Keratinocyte (primary cell): Measurements from ENCODE around the gene USB1. TPM values are rescaled to one million over a fixed set of nuclear protein-coding genes. Genes with fewer than 3 reads are reported as not detected.

ENCODE experiments used
- DNase-seq: peaks from one replicate; pipeline ENCODE4 v3.0.0-alpha.2; 2011; ENCODE audit warnings: low read depth, missing footprints, low spot score
- FAIRE-seq: peaks from 2 replicates; lab custom pipeline; 2011; peaks lifted over from hg19 to GRCh38; lab: Jason Lieb, UNC
- H2AFZ ChIP-seq: 2 replicates; pipeline ENCODE4 v1.6.0; 2012; ENCODE audit warnings: low read length, control low read depth, inconsistent platforms; ENCODE audit not compliant: control insufficient read depth
- H3K27ac ChIP-seq: 2 replicates; pipeline ENCODE4 v1.5.1; 2011; ENCODE audit warnings: low read length; ENCODE audit not compliant: control insufficient read depth, insufficient read depth
- H3K27me3 ChIP-seq: 3 replicates; pipeline ENCODE4 v1.6.0; 2011; ENCODE audit warnings: low read length; ENCODE audit not compliant: control insufficient read depth, insufficient read depth; ENCODE audit errors: extremely low read depth
- H3K36me3 ChIP-seq, 2 experiments: 2 replicates in 1 of 2; 3 replicates in 1 of 2; pipeline ENCODE4 v1.5.1; 2011; ENCODE audit warnings: low read length in 2 of 2, mild to moderate bottlenecking in 1 of 2; ENCODE audit not compliant: control insufficient read depth in 2 of 2, insufficient read depth in 2 of 2; ENCODE audit errors: extremely low read depth in 1 of 2
- H3K4me1 ChIP-seq: 3 replicates; pipeline ENCODE4 v1.5.1; 2011; ENCODE audit warnings: low read length; ENCODE audit not compliant: control insufficient read depth, insufficient read depth; ENCODE audit errors: extremely low read depth
- H3K4me2 ChIP-seq: 3 replicates; pipeline ENCODE4 v1.6.0; 2011; ENCODE audit warnings: low read depth, low read length; ENCODE audit not compliant: control insufficient read depth, insufficient read depth; ENCODE audit errors: extremely low read depth
- H3K4me3 ChIP-seq, 3 experiments: fragments of 200-600 bp in 1 of 3; sonication (generic) in 1 of 3; 2 replicates in 2 of 3; 3 replicates in 1 of 3; pipeline ENCODE4 v1.5.1; 2011 to 2016; ENCODE audit warnings: low read length in 3 of 3, mild to moderate bottlenecking in 3 of 3, control low read depth in 2 of 3, inconsistent platforms in 1 of 3, low read depth in 1 of 3, mixed read lengths in 1 of 3, mixed run types in 1 of 3, moderate library complexity in 1 of 3; ENCODE audit not compliant: control insufficient read depth in 2 of 3, insufficient read depth in 2 of 3; ENCODE audit errors: extremely low read depth in 1 of 3
- H3K79me2 ChIP-seq: 2 replicates; pipeline ENCODE4 v1.6.0; 2012; ENCODE audit warnings: low read length; ENCODE audit not compliant: control insufficient read depth, insufficient read depth
- H3K9ac ChIP-seq: 3 replicates; pipeline ENCODE4 v1.6.0; 2011; ENCODE audit warnings: low read length; ENCODE audit not compliant: control insufficient read depth, insufficient read depth; ENCODE audit errors: extremely low read depth
- H3K9me1 ChIP-seq: 3 replicates; pipeline ENCODE4 v1.6.0; 2011; ENCODE audit warnings: low read length; ENCODE audit not compliant: control insufficient read depth, insufficient read depth; ENCODE audit errors: extremely low read depth
- H3K9me3 ChIP-seq: 2 replicates; pipeline ENCODE4 v1.5.1; 2012; ENCODE audit warnings: low read depth, low read length; ENCODE audit not compliant: control insufficient read depth
- H4K20me1 ChIP-seq: 3 replicates; pipeline ENCODE4 v1.6.0; 2011; ENCODE audit warnings: low read length; ENCODE audit not compliant: control insufficient read depth, insufficient read depth; ENCODE audit errors: extremely low read depth
- CTCF ChIP-seq, 3 experiments: IDR thresholded peaks in 1 of 3; conservative IDR thresholded peaks in 1 of 3; optimal IDR thresholded peaks in 1 of 3; 2 replicates in 2 of 3; 3 replicates in 1 of 3; pipeline versions ENCODE3 to v1.5.1; 2011; ENCODE audit warnings: low read length in 3 of 3, mild to moderate bottlenecking in 3 of 3, moderate library complexity in 2 of 3, control low read depth in 1 of 3, inconsistent platforms in 1 of 3; ENCODE audit not compliant: insufficient read depth in 2 of 3; ENCODE audit errors: extremely low read depth in 1 of 3
- EZH2 ChIP-seq: IDR thresholded peaks from one replicate; pipeline ENCODE4 v1.6.1; 2012; ENCODE audit warnings: inconsistent platforms, mild to moderate bottlenecking, low read length, moderate library complexity
- dilution Hi-C: fragments of 300-500 bp; cut with MboI; formaldehyde crosslinking; loops from one replicate; pipeline ENCODE4 v1.7.0; 2020; ENCODE audit warnings: low sequenced_read_pairs; ENCODE audit not compliant: extremely low pct_ligation_motif_present
- polyA plus RNA-seq, 5 experiments: library from polyadenylated mRNA; depleted of rRNA in 3 of 5; stranded (reverse) in 3 of 5; stranded (forward) in 1 of 5; unstranded in 1 of 5; fragments of >200 nt; gene quantifications; 1 replicate in 1 of 5; 2 replicates in 3 of 5; 3 replicates in 1 of 5; pipeline versions ENCODE4 v1.2.1 to v1.2.3, GENCODE V29; 2011 to 2012; ENCODE audit warnings: missing spikeins in 2 of 5, low read depth in 1 of 5, low replicate concordance in 1 of 5

Gene USB1
- polyA plus RNA-seq, 1 donor (not counting 4 experiments of a cell fraction or from before 2014, with no cell fraction given): 63.5 TPM

- no peak overlapping the region for H2AFZ ChIP-seq
- no peaks in the 10 kb centered on the region for H4K20me1 ChIP-seq
- peaks cover 0 to 7% of the 10 kb centered on the region in 2 experiments for H3K36me3 ChIP-seq
- H3K9me3 ChIP-seq: no peaks in the 10 kb centered on the region
- DNase-seq (no peak), FAIRE-seq (no peak)
- no peak for TF ChIP-seq EZH2
- no peak for TF ChIP-seq CTCF (optimal IDR thresholded peaks at IDR 0.05 in 1 of 3, IDR thresholded peaks at IDR 0.05 in 1 of 3, conservative IDR thresholded peaks at IDR 0.05 in 1 of 3; ENCODE audit: extremely low read depth in 1 of 3, insufficient read depth in 2 of 3, low read length in 3 of 3)
- H3K4me2 ChIP-seq: no peak overlapping the region
- H3K4me3 ChIP-seq: no peak overlapping the region
- dilution Hi-C loops: no loop called here
- no peaks in the 10 kb centered on the region for H3K9me1 ChIP-seq
- no peaks in the 10 kb centered on the region for H3K79me2 ChIP-seq
- H3K27ac ChIP-seq: no peak overlapping the region
- H3K27me3 ChIP-seq: no peaks in the 10 kb centered on the region
- no peaks in the 10 kb centered on the region for H3K4me1 ChIP-seq
- H3K9ac ChIP-seq: no peak overlapping the region
Measured at GRCh38 chr16:58040496-58040846, 39.3 kb downstream of the USB1 start.

GRCh38 chr16:58040945-58041627, 39.9 kb downstream of the USB1 start:
- Histone ChIP-seq H3K4me2 (no peak overlapping the region), H3K36me3 (peaks cover 0 to 7% of the 10 kb centered on the region in 2 experiments), H3K4me3 (no peak overlapping the region), H3K79me2 (no peaks in the 10 kb centered on the region), H3K27ac (no peak overlapping the region), H4K20me1 (no peaks in the 10 kb centered on the region), H3K27me3 (no peaks in the 10 kb centered on the region), H2AFZ (no peak overlapping the region), H3K9ac (no peak overlapping the region), H3K9me3 (no peaks in the 10 kb centered on the region), H3K9me1 (no peaks in the 10 kb centered on the region), H3K4me1 (no peaks in the 10 kb centered on the region)
- no peak for FAIRE-seq
- no peak for DNase-seq
- dilution Hi-C loops: no loop called here
- TF ChIP-seq CTCF (optimal IDR thresholded peaks at IDR 0.05 in 1 of 3, IDR thresholded peaks at IDR 0.05 in 1 of 3, conservative IDR thresholded peaks at IDR 0.05 in 1 of 3; ENCODE audit: extremely low read depth in 1 of 3, insufficient read depth in 2 of 3, low read length in 3 of 3): no peak
- TF ChIP-seq EZH2: no peak
